Renal pelvis (tissue), 12 donors: Measurements from ENCODE around the gene NLN. TPM values are rescaled to one million over a fixed set of nuclear protein-coding genes. Genes with fewer than 3 reads are reported as not detected.
"Not testable (repeated sequence)": the region's sequence is repeated elsewhere in the genome, so short reads cannot be mapped to it uniquely, and the experiment has no call there.

ENCODE experiments used
- DNase-seq: peaks from one replicate; pipeline ENCODE4 v3.0.0-alpha.2; 2013
- long read RNA-seq, 16 experiments: transcript quantifications; one replicate each; lab custom pipeline, GENCODE V29; 2026
- polyA plus RNA-seq, 3 donors: library from polyadenylated mRNA; unstranded; fragments of 120-200 nt; gene quantifications; one replicate each; pipeline ENCODE4 v1.2.1, GENCODE V29; 2013; ENCODE audit not compliant: insufficient read length in 3 of 3

Gene NLN
- polyA plus RNA-seq: 10 to 100 TPM; 33.9 to 37.0 (median 35.4) TPM
- long read RNA-seq, donor 1, full-length matches to known transcripts: 5 of 5 reads
- long read RNA-seq, donor 1, partial matches to known transcripts: 0 of 5 reads
- long read RNA-seq, donor 1, other reads (novel, unspliced or antisense): 0 of 5 reads
- long read RNA-seq, donor 2, full-length matches to known transcripts: 11 of 11 reads
- long read RNA-seq, donor 2, partial matches to known transcripts: 0 of 11 reads
- long read RNA-seq, donor 2, other reads (novel, unspliced or antisense): 0 of 11 reads
- long read RNA-seq, donor 3, full-length matches to known transcripts: 4 of 4 reads
- long read RNA-seq, donor 3, partial matches to known transcripts: 0 of 4 reads
- long read RNA-seq, donor 3, other reads (novel, unspliced or antisense): 0 of 4 reads
- long read RNA-seq, donor 4, full-length matches to known transcripts: 4 of 4 reads
- long read RNA-seq, donor 4, partial matches to known transcripts: 0 of 4 reads
- long read RNA-seq, donor 4, other reads (novel, unspliced or antisense): 0 of 4 reads
- long read RNA-seq, donor 5, full-length matches to known transcripts: 5 of 5 reads
- long read RNA-seq, donor 5, partial matches to known transcripts: 0 of 5 reads
- long read RNA-seq, donor 5, other reads (novel, unspliced or antisense): 0 of 5 reads
- long read RNA-seq, donor 6, full-length matches to known transcripts: 12 of 12 reads
- long read RNA-seq, donor 6, partial matches to known transcripts: 0 of 12 reads
- long read RNA-seq, donor 6, other reads (novel, unspliced or antisense): 0 of 12 reads
- long read RNA-seq, donor 7, full-length matches to known transcripts: 8 of 8 reads
- long read RNA-seq, donor 7, partial matches to known transcripts: 0 of 8 reads
- long read RNA-seq, donor 7, other reads (novel, unspliced or antisense): 0 of 8 reads
- long read RNA-seq, donor 8: 0 reads
- long read RNA-seq, donor 9, full-length matches to known transcripts: 11 of 18 reads
- long read RNA-seq, donor 9, partial matches to known transcripts: 7 of 18 reads
- long read RNA-seq, donor 9, other reads (novel, unspliced or antisense): 0 of 18 reads
- long read RNA-seq, donor 10, full-length matches to known transcripts: 4 of 4 reads
- long read RNA-seq, donor 10, partial matches to known transcripts: 0 of 4 reads
- long read RNA-seq, donor 10, other reads (novel, unspliced or antisense): 0 of 4 reads
- long read RNA-seq, donor 11, full-length matches to known transcripts: 2 of 10 reads
- long read RNA-seq, donor 11, partial matches to known transcripts: 8 of 10 reads
- long read RNA-seq, donor 11, other reads (novel, unspliced or antisense): 0 of 10 reads
- long read RNA-seq, donor 12, full-length matches to known transcripts: 6 of 32 reads
- long read RNA-seq, donor 12, partial matches to known transcripts: 26 of 32 reads
- long read RNA-seq, donor 12, other reads (novel, unspliced or antisense): 0 of 32 reads
- long read RNA-seq, donor 13, full-length matches to known transcripts: 1 of 8 reads
- long read RNA-seq, donor 13, partial matches to known transcripts: 7 of 8 reads
- long read RNA-seq, donor 13, other reads (novel, unspliced or antisense): 0 of 8 reads
- long read RNA-seq, donor 14, full-length matches to known transcripts: 6 of 25 reads
- long read RNA-seq, donor 14, partial matches to known transcripts: 19 of 25 reads
- long read RNA-seq, donor 14, other reads (novel, unspliced or antisense): 0 of 25 reads
- long read RNA-seq, donor 15, full-length matches to known transcripts: 8 of 8 reads
- long read RNA-seq, donor 15, partial matches to known transcripts: 0 of 8 reads
- long read RNA-seq, donor 15, other reads (novel, unspliced or antisense): 0 of 8 reads
- long read RNA-seq, donor 16, full-length matches to known transcripts: 10 of 10 reads
- long read RNA-seq, donor 16, partial matches to known transcripts: 0 of 10 reads
- long read RNA-seq, donor 16, other reads (novel, unspliced or antisense): 0 of 10 reads

- DNase-seq: peak; percentile 88
Observed at GRCh38 chr5:65721720-65722574, at the start of gene NLN, which contains the start of gene SGTB. TSS of gene NLN (plus strand) at chr5:65722205. CDS start at chr5:65722374, 169 bp downstream. TSS of gene SGTB (minus strand) at chr5:65722109. CDS start at chr5:65720807, 1,302 bp downstream.

- DNase-seq: no peak
Observed at GRCh38 chr5:65672796-65673195, 49.2 kb upstream of the NLN start.

- no peak for DNase-seq
Observed at GRCh38 chr5:65674749-65675148, 47.3 kb upstream of the NLN start.

GRCh38 chr5:65676056-65676455 lies 45.9 kb upstream of the NLN start:
- not testable (repeated sequence) for DNase-seq

GRCh38 chr5:65682148-65682547 lies 39.9 kb upstream of the NLN start:
- DNase-seq: no peak

- no peak for DNase-seq
Observed at GRCh38 chr5:65693121-65693520, 28.9 kb upstream of the NLN start.

GRCh38 chr5:65695162-65695755 lies 26.7 kb upstream of the NLN start:
- no peak for DNase-seq

GRCh38 chr5:65695896-65696295 lies 26.1 kb upstream of the NLN start:
- no peak for DNase-seq

GRCh38 chr5:65696892-65697291 lies 25.1 kb upstream of the NLN start:
- DNase-seq: no peak

GRCh38 chr5:65699338-65699737 lies 22.7 kb upstream of the NLN start:
- DNase-seq: no peak

GRCh38 chr5:65702036-65702435 lies 20.0 kb upstream of the NLN start:
- DNase-seq: no peak

GRCh38 chr5:65704621-65705239 lies 17.3 kb upstream of the NLN start:
- DNase-seq: no peak

GRCh38 chr5:65707663-65708062 lies 14.3 kb upstream of the NLN start:
- no peak for DNase-seq

- DNase-seq: no peak
Observed at GRCh38 chr5:65708145-65708544, 13.9 kb upstream of the NLN start.

GRCh38 chr5:65718576-65719310 lies 3.3 kb upstream of the NLN start:
- no peak for DNase-seq

GRCh38 chr5:65721050-65721719 lies 820 bp upstream of the NLN start:
- peak; percentile 50 for DNase-seq
